IMR-90 (cell line): ENCODE results near the gene CCDC185. TPM values are rescaled to one million over a fixed set of nuclear protein-coding genes. Genes with fewer than 3 reads are reported as not detected.

Experiments
- ATAC-seq: fragments of 200-7000 bp; cut with Tn5 transposase; 2 replicates; pipeline ENCODE4 v1.9.1; 2020; ENCODE audit warnings: low read depth, mild to moderate bottlenecking, moderate library complexity
- BruUV-seq: library from RNA; stranded (reverse); fragments of 400-500 nt; replicated peaks from 2 replicates; lab custom pipeline; 2021; lab: Mats Ljungman, UMichigan
- CTCF ChIA-PET: fragments of 300-600 bp; formaldehyde crosslinking; extraction: SDS; loops from one replicate; lab custom pipeline; 2021; ENCODE audit warnings: antibody characterized with exemption; lab: Yijun Ruan, JAX
- POLR2A ChIA-PET: fragments of 300-600 bp; sonication (Branson Sonifier 250); formaldehyde crosslinking; loops from one replicate; lab custom pipeline; 2022; ENCODE audit warnings: antibody characterized with exemption; ENCODE audit not compliant: unreplicated experiment; lab: Charles Lee
- DNase-seq: peaks from one replicate; pipeline ENCODE4 v3.0.0; 2013
- H2AFZ ChIP-seq: replicated peaks from 2 replicates; pipeline ENCODE3; 2013; ENCODE audit warnings: low read length, mild to moderate bottlenecking; ENCODE audit not compliant: poor library complexity
- H2AK5ac ChIP-seq: 2 replicates; pipeline ENCODE4 v1.6.1; 2013; ENCODE audit warnings: low read depth, low read length, inconsistent platforms
- H2AK9ac ChIP-seq: replicated peaks from 2 replicates; pipeline ENCODE3; 2013; ENCODE audit warnings: mild to moderate bottlenecking, low read depth, low read length, moderate library complexity; ENCODE audit not compliant: poor library complexity
- H2BK120ac ChIP-seq: 2 replicates; pipeline ENCODE4 v1.6.1; 2013; ENCODE audit warnings: low read depth, low read length, inconsistent platforms
- H2BK15ac ChIP-seq: 3 replicates; pipeline ENCODE4 v1.6.1; 2013; ENCODE audit warnings: low read depth, low read length, inconsistent platforms
- H2BK20ac ChIP-seq: 2 replicates; pipeline ENCODE4 v1.6.1; 2013; ENCODE audit warnings: low read depth, mild to moderate bottlenecking, inconsistent platforms, low read length, moderate library complexity
- H2BK5ac ChIP-seq: 2 replicates; pipeline ENCODE4 v1.6.1; 2013; ENCODE audit warnings: mild to moderate bottlenecking, low read depth, low read length, inconsistent platforms; ENCODE audit not compliant: poor library complexity, severe bottlenecking
- H3K14ac ChIP-seq: replicated peaks from 2 replicates; pipeline ENCODE4 v1.6.1; 2013; ENCODE audit warnings: low read depth, low read length, inconsistent platforms
- H3K18ac ChIP-seq: 2 replicates; pipeline ENCODE4 v1.6.1; 2013; ENCODE audit warnings: low read depth, low read length, control low read depth
- H3K23ac ChIP-seq: 2 replicates; pipeline ENCODE4 v1.6.1; 2013; ENCODE audit warnings: low read depth, low read length, inconsistent platforms
- H3K27ac ChIP-seq: 2 replicates; pipeline ENCODE4 v1.5.1; 2013; ENCODE audit warnings: mild to moderate bottlenecking, control low read depth, low read length; ENCODE audit not compliant: insufficient read depth
- H3K27me3 ChIP-seq: 2 replicates; pipeline ENCODE4 v1.6.1; 2013; ENCODE audit warnings: low read length; ENCODE audit not compliant: control insufficient read depth, insufficient read depth
- H3K36me3 ChIP-seq: 2 replicates; pipeline ENCODE4 v1.6.1; 2013; ENCODE audit warnings: low read length, mixed read lengths; ENCODE audit not compliant: control insufficient read depth, insufficient read depth
- H3K4ac ChIP-seq: 2 replicates; pipeline ENCODE4 v1.6.1; 2013; ENCODE audit warnings: low read depth, low read length, inconsistent platforms
- H3K4me1 ChIP-seq: 2 replicates; pipeline ENCODE4 v1.6.1; 2013; ENCODE audit warnings: low read length, mixed read lengths; ENCODE audit not compliant: control insufficient read depth, insufficient read depth
- H3K4me2 ChIP-seq: 2 replicates; pipeline ENCODE4 v1.6.1; 2013; ENCODE audit warnings: low read depth, mild to moderate bottlenecking, control low read depth, low read length, moderate library complexity
- H3K4me3 ChIP-seq: 2 replicates; pipeline ENCODE4 v1.5.1; 2013; ENCODE audit warnings: low read depth, mild to moderate bottlenecking, control low read depth, low read length, moderate library complexity; ENCODE audit not compliant: insufficient read depth
- H3K56ac ChIP-seq: 2 replicates; pipeline ENCODE4 v1.6.1; 2013; ENCODE audit warnings: low read length, inconsistent platforms; ENCODE audit not compliant: insufficient read depth; ENCODE audit errors: extremely low read depth
- H3K79me1 ChIP-seq, 2 experiments: 2 replicates each; pipeline ENCODE4 v1.6.1; 2013; ENCODE audit warnings: low read length in 2 of 2, inconsistent platforms in 1 of 2, low read depth in 1 of 2
- H3K9ac ChIP-seq: 2 replicates; pipeline ENCODE4 v1.6.1; 2013; ENCODE audit warnings: low read depth, low read length, control low read depth
- H3K9me1 ChIP-seq: 2 replicates; pipeline ENCODE4 v1.6.1; 2013; ENCODE audit warnings: low read length, inconsistent platforms; ENCODE audit not compliant: insufficient read depth
- H3K9me3 ChIP-seq: 2 replicates; pipeline ENCODE4 v1.6.1; 2013; ENCODE audit warnings: low read length; ENCODE audit not compliant: control insufficient read depth, insufficient read depth
- H4K20me1 ChIP-seq: 2 replicates; pipeline ENCODE4 v1.6.1; 2013; ENCODE audit warnings: low read length, inconsistent platforms; ENCODE audit not compliant: insufficient read depth
- H4K5ac ChIP-seq: 2 replicates; pipeline ENCODE4 v1.6.1; 2013; ENCODE audit warnings: mild to moderate bottlenecking, low read depth, low read length, control low read depth
- H4K8ac ChIP-seq, 2 experiments: 2 replicates each; pipeline ENCODE4 v1.6.1; 2013; ENCODE audit warnings: low read depth in 2 of 2, low read length in 2 of 2, control low read depth in 1 of 2, inconsistent platforms in 1 of 2
- H4K91ac ChIP-seq: 2 replicates; pipeline ENCODE4 v1.6.1; 2013; ENCODE audit warnings: low read depth, low read length, inconsistent platforms; ENCODE audit not compliant: insufficient read depth
- BHLHE40 ChIP-seq: fragments of 150-350 bp; IDR thresholded peaks from 2 replicates; pipeline ENCODE4 v1.6.1; 2016; ENCODE audit warnings: mild to moderate bottlenecking, low read depth, low read length
- CHD1 ChIP-seq: IDR thresholded peaks from 2 replicates; pipeline ENCODE4 v1.6.1; 2012; ENCODE audit warnings: low read depth, low read length, improper control_type of control experiment
- CTCF ChIP-seq: conservative IDR thresholded peaks from 2 replicates; pipeline ENCODE4 v1.5.1; 2012; ENCODE audit warnings: mild to moderate bottlenecking, low read depth, low read length, improper control_type of control experiment
- ELK1 ChIP-seq: fragments of 150-350 bp; IDR thresholded peaks from 2 replicates; pipeline ENCODE4 v1.6.1; 2016; ENCODE audit warnings: low read depth, mild to moderate bottlenecking, low read length, moderate library complexity, borderline replicate concordance
- FOS ChIP-seq: fragments of 150-350 bp; IDR thresholded peaks from 2 replicates; pipeline ENCODE4 v1.6.1; 2016; ENCODE audit warnings: low read depth, low read length
- MAFK ChIP-seq: IDR thresholded peaks from 2 replicates; pipeline ENCODE4 v1.6.1; 2012; ENCODE audit warnings: low read depth, low read length, improper control_type of control experiment
- MAZ ChIP-seq: IDR thresholded peaks from 2 replicates; pipeline ENCODE4 v1.6.1; 2012; ENCODE audit warnings: low read depth, mild to moderate bottlenecking, low read length, improper control_type of control experiment, moderate library complexity, borderline replicate concordance
- NFE2L2 ChIP-seq: fragments of 150-350 bp; IDR thresholded peaks from 2 replicates; pipeline ENCODE4 v1.6.1; 2016; ENCODE audit warnings: low read depth, mild to moderate bottlenecking, low read length
- RFX5 ChIP-seq: IDR thresholded peaks from 2 replicates; pipeline ENCODE4 v1.8.0; 2012; ENCODE audit warnings: low read depth, mild to moderate bottlenecking, low read length, moderate library complexity
- WGBS, 2 experiments: methylation state at CpG; one replicate each; pipeline versions ENCODE4 v1.1.5 to v1.1.7; 2013; ENCODE audit warnings: missing lambda C conversion rate in 2 of 2; ENCODE audit not compliant: insufficient read length in 1 of 2; ENCODE audit errors: extremely low coverage in 2 of 2; 5-methylcytosine and 5-hydroxymethylcytosine counted together
- dilution Hi-C: fragments of 300-500 bp; cut with HindIII; formaldehyde crosslinking; loops from one replicate; pipeline ENCODE4 v1.14.3; 2018; ENCODE audit warnings: low sequenced_read_pairs; ENCODE audit not compliant: unreplicated experiment
- in situ Hi-C: fragments of 300-500 bp; cut with MboI; formaldehyde crosslinking; loops from 3 replicates; pipeline ENCODE4 v1.14.3; 2019; ENCODE audit warnings: low sequenced_read_pairs, inconsistent platforms, mixed read lengths
- intact Hi-C: fragments of 100-400 bp; cut with micrococcal nuclease; formaldehyde crosslinking; loops from 2 replicates; pipeline ENCODE4 v1.10.0; 2022
- polyA plus RNA-seq, 3 experiments: library from polyadenylated mRNA; depleted of rRNA; stranded (reverse); fragments of >200 nt; gene quantifications; 2 replicates each; pipeline ENCODE4 v1.2.3, GENCODE V29; 2012; ENCODE audit warnings: low replicate concordance in 1 of 3
- total RNA-seq: library from RNA; depleted of rRNA; stranded (reverse); fragments of >200 nt; gene quantifications from 2 replicates; pipeline ENCODE4 v1.2.3, GENCODE V29; 2012

CCDC185 gene
- total and polyA plus RNA-seq, 2 of the 4 experiments (the other 2 are of a cell fraction) = not detected

- peaks cover 28% of the 10 kb centered on the region for H3K27me3 ChIP-seq
- H3K23ac ChIP-seq = no peak overlapping the region
- H3K4me3 ChIP-seq = no peak overlapping the region
- H3K27ac ChIP-seq = no peak overlapping the region
- no peak overlapping the region for H2AFZ ChIP-seq
- TF ChIP-seq CTCF (no peak), FOS (no peak), MAZ (no peak), RFX5 (no peak), ELK1 (no peak), MAFK (no peak), BHLHE40 (no peak), CHD1 (no peak), NFE2L2 (no peak)
- POLR2A ChIA-PET = no interaction called here
- no peak overlapping the region for H3K56ac ChIP-seq
- H4K8ac ChIP-seq = no peak overlapping the region
- no peak overlapping the region for H2BK15ac ChIP-seq
- no TSS peak for BruUV-seq
- H2BK5ac ChIP-seq = no peak overlapping the region
- H2AK9ac ChIP-seq = no peak overlapping the region
- H4K91ac ChIP-seq = no peak overlapping the region
- H3K14ac ChIP-seq = no peak overlapping the region
- no peaks in the 10 kb centered on the region for H3K9me1 ChIP-seq
- DNase-seq (no peak), ATAC-seq (no peak)
- H2BK120ac ChIP-seq = no peak overlapping the region
- CTCF ChIA-PET = no interaction called here
- H3K9me3 ChIP-seq = peaks cover under 1% of the 10 kb centered on the region; the same call in 1 of the 2 replicates
- no peaks in the 10 kb centered on the region for H4K20me1 ChIP-seq
- in situ Hi-C loops (no loop called here), intact Hi-C loops (no loop called here), dilution Hi-C loops (no loop called here)
- no peak overlapping the region for H3K4me2 ChIP-seq
- no peak overlapping the region for H2BK20ac ChIP-seq
- H3K36me3 ChIP-seq = no peaks in the 10 kb centered on the region
- no peak overlapping the region for H3K18ac ChIP-seq
- H3K9ac ChIP-seq = no peak overlapping the region
- no peak overlapping the region for H4K5ac ChIP-seq
- WGBS, 2 experiments = no CpG with 5 or more reads among the region's 2 CpGs
- no peak overlapping the region for H2AK5ac ChIP-seq
- no peak overlapping the region for H3K4ac ChIP-seq
- H3K4me1 ChIP-seq = no peaks in the 10 kb centered on the region
- no peaks in the 10 kb centered on the region for H3K79me1 ChIP-seq
These were observed 7.2 kb upstream of the CCDC185 start for GRCh38 chr1:223386013-223386412.
